LoVo (cell line): Measurements from ENCODE around the gene ARHGAP24.
"Not testable (repeated sequence)": the region's sequence is repeated elsewhere in the genome, so short reads cannot be mapped to it uniquely, and the experiment has no call there.

ENCODE experiments used
- DNase-seq: peaks from one replicate; pipeline ENCODE4 v3.0.0-alpha.2; 2016; ENCODE audit warnings: low spot score

ARHGAP24 gene

GRCh38 chr4:85656759-85657505 is 182.0 kb downstream of the ARHGAP24 start:
- DNase-seq, result no peak

GRCh38 chr4:85658766-85659439 is 184.0 kb downstream of the ARHGAP24 start:
- no peak for DNase-seq

GRCh38 chr4:85659610-85660218 is 184.8 kb downstream of the ARHGAP24 start:
- DNase-seq, result no peak

GRCh38 chr4:85666625-85667024 is 191.7 kb downstream of the ARHGAP24 start:
- DNase-seq, result not testable (repeated sequence)

- no peak for DNase-seq
These were observed 194.3 kb downstream of the ARHGAP24 start for GRCh38 chr4:85669204-85669603.

- DNase-seq, result no peak
These were observed 195.1 kb downstream of the ARHGAP24 start for GRCh38 chr4:85669992-85670548.

DNA sequence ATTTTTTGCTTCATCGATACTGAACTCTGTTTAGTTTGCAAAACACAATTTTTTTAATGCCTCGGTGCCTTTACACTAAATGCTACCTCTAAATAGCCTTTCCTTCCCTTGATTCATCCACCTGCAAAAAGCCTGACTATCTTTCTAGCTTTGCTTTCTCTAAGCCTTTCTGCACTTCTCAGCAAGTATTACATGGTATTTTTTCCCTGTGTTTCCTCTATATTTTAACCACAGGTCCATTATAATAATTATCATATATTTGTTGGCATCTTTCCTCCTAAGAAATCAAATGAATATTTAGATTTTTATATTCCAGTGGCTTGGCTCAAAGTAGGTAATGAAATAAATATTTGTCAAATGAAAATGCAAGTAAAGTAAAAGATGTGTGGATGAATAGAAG is 196.2 kb downstream of the ARHGAP24 start:
- DNase-seq, result no peak

- DNase-seq, result no peak
These were observed 197.2 kb downstream of the ARHGAP24 start for GRCh38 chr4:85672116-85672515.

- DNase-seq, result no peak
These were observed 198.0 kb downstream of the ARHGAP24 start for GRCh38 chr4:85672959-85673358.

DNA sequence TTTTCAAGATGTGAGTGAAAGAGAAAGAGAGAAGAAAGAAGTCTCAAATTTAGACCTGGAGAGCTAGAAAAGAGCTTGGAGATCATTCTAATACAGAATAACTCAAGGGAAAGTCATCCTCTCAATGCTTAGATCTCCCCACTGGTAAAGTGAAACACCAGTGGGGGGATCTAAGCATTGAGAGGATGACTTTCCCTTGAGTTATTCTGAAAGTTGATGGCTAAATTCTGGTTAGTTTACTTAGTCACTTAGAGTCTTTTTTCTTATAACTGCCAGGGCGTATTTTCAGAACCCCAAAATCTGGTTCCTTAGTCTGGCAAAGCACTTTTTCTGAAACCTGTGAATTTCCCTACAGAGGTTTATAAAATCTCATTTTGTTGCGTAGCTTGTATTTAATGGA is 198.6 kb downstream of the ARHGAP24 start:
- no peak for DNase-seq

DNA sequence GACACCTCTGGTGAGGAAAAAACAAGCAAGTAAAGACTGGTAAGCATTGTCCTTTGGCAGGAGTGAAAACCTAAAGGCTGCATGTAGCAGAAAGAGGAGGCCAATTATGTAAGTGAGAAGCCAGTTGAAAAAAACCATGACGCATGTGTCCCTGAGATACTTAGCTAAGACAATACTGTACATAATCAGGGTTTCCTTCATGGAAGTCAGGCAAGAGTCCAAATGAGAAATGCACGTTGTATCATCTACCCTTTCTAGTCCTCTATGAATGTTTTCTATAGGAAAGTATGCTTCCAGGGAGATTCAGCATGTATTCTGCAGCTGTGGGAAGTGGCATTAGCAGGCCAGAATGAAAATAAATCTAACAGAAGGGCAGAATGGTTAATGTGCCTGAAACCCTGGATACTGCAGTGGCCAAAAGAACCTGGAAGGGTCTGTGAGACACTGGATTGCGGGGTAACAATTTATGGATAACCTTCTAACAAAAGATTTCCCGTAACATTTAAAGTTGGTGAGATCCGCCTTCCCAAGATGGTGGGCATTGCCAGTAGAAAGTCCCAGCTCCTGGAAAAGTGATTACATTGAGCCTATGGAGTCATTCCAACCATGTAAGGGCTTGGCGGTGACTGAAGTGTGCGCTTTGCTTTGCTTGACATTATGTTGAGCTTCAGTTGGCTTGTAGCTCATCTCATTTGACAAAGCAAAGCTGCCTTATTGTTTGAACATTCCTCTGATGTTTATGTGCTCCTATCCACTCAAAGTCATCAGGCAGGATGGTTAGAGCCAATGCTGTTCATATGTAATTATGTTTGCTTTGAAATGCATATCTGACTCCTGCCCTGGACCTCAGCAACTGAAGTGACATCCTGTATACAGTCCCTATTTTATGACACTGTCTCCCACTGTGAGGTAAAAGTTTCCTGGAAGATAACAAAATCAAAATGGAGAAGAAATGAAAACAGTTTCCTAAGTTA is 200.4 kb downstream of the ARHGAP24 start:
- DNase-seq, result no peak

DNA sequence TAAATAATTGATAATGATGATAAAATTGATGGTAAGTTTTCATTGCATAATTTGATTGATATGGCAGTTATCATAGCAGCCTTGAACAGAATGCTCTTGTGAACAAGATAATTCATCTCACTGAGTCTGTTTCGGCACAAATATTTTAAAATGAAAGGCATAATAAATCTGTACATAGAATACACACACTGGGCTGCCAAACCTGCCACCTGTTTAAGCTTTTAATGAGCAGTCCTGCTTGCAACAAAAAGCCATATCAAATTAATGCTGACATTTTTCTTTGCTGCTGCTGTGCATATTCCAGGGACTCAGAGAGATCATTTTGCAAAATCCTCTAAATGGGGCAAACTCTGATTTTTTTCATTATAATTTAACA is 201.1 kb downstream of the ARHGAP24 start:
- DNase-seq, result no peak

GRCh38 chr4:85676850-85677590 is 202.1 kb downstream of the ARHGAP24 start:
- DNase-seq, result no peak

DNA sequence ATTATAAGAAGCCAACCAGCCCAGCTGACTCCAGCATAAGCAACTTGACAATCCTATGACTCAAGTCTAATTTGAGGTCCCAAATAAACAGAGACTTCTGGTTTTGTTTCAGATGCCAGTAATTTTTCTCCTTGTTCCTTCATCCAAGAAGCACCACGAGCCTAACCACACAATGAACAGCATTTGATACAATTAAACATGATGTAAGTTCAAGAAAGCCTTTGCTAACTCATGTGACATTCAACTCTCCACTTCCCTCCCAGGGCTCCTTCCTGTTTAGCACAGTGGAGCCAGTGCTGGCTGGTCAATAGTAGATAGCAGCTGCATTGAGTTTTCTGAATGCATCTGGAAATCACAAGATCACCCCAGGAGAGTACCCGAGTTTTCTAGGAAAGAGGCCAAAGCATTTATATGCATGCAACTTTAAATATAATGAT is 206.3 kb downstream of the ARHGAP24 start:
- no peak for DNase-seq

DNA sequence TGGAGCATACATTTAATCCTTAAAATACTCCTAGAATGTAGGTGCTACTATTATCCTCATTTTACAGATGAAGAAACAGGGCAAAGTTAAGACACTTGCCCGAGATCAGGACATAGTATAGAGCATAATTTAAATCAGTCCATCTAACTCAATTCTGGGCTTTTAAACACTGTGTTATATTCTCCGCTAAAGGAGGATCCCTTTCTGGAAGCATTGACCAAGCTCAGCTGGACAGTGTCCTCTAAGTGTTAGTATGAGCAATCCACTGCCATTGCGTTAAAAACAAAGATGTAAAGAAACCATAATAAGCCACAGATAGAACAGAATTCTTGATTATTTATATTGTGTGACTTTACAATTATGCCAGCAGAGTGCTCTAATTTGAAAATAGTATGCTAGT is 207.0 kb downstream of the ARHGAP24 start:
- DNase-seq, result no peak

DNA sequence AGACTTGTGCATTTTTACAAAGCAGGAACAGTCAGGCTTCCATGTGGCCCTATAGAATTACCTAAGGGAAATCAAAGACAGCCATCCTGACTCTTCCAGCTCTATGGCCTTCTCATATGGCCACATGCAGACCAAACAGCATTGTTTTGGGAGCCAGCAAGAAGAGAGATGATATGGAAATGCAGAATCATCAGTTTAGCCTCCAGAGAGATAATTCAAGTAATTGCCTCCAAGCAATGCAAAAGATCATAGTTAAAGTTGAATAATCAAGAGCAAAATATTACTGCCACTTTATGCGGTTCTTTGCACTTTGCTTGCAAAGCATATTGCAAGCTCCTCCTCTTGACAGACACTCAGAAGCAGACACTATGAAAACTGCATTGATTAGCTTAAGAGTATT is 207.4 kb downstream of the ARHGAP24 start:
- no peak for DNase-seq

GRCh38 chr4:85684676-85685075 is 209.7 kb downstream of the ARHGAP24 start:
- no peak for DNase-seq

DNA sequence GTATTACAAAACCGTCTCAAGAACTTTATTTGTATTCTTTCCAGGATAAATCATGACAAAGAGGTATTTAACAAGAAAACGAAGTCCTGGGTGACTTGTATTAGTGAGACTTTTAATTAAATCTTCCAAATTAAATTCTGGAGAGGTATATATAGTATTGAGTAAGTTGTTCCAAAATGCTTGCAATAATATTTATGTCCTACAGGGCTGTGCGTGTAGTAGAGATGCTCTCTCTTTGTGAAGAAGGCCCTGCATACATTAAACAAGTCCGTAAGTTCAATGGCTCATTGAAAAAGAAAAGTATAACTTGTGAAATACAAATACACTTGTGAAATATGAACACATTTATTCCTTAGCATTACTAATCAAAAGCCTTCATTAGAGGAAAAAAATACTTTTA is 211.4 kb downstream of the ARHGAP24 start:
- no peak for DNase-seq

GRCh38 chr4:85688055-85688740 is 213.2 kb downstream of the ARHGAP24 start:
- DNase-seq, result no peak

- DNase-seq, result no peak
These were observed 221.7 kb downstream of the ARHGAP24 start for GRCh38 chr4:85696661-85697060.
